Gastrocnemius medialis (tissue), 4 donors: ENCODE measurements around the gene ENTPD7. TPM values are rescaled to one million over a fixed set of nuclear protein-coding genes. Genes with fewer than 3 reads are reported as not detected.
"Not testable (repeated sequence)": the region's sequence is repeated elsewhere in the genome, so short reads cannot be mapped to it uniquely, and the experiment has no call there.

Source experiments
- ATAC-seq, 2 donors: fragments of 150-250 bp; one replicate each; pipeline ENCODE4 v1.9.1; 2016
- DNase-seq, 2 donors: peaks; one replicate each; pipeline ENCODE4 v3.0.0-alpha.2; 2019
- H3K27ac ChIP-seq, 4 donors: fragments of 200-600 bp; sonication (generic); 1 replicate in 1 of 4; 2 replicates in 3 of 4; pipeline ENCODE4 v1.5.1; 2016 to 2018; ENCODE audit warnings: mild to moderate bottlenecking in 2 of 4, moderate library complexity in 1 of 4
- H3K27me3 ChIP-seq, 3 donors: fragments of 200-600 bp; sonication (generic) in 2 of 3; 1 replicate in 1 of 3; 2 replicates in 2 of 3; pipeline versions ENCODE4 v1.5.1 to v1.6.0; 2016 to 2019; ENCODE audit warnings: mild to moderate bottlenecking in 1 of 3, moderate library complexity in 1 of 3
- H3K36me3 ChIP-seq, 2 donors: fragments of 200-600 bp; sonication (generic) in 1 of 2; one replicate each; pipeline ENCODE4 v1.5.1; 2017 to 2018
- H3K4me1 ChIP-seq, 2 donors: fragments of 200-600 bp; sonication (generic) in 1 of 2; one replicate each; pipeline ENCODE4 v1.5.1; 2016 to 2017; ENCODE audit warnings: mild to moderate bottlenecking in 2 of 2
- H3K4me3 ChIP-seq, 4 donors: fragments of 200-600 bp; sonication (generic) in 3 of 4; 1 replicate in 1 of 4; 2 replicates in 3 of 4; pipeline ENCODE4 v1.5.1; 2016 to 2019; ENCODE audit warnings: mild to moderate bottlenecking in 2 of 4
- H3K9me3 ChIP-seq, 3 donors: fragments of 200-600 bp; sonication (generic) in 2 of 3; 1 replicate in 1 of 3; 2 replicates in 2 of 3; pipeline ENCODE4 v1.5.1; 2016 to 2019
- CTCF ChIP-seq, 5 experiments: fragments of 450-650 bp in 3 of 5; fragments of 200-600 bp in 2 of 5; sonication (generic) in 2 of 5; IDR thresholded peaks in 4 of 5; conservative IDR thresholded peaks in 1 of 5; 1 replicate in 4 of 5; 2 replicates in 1 of 5; pipeline ENCODE4 v1.5.1; 2016 to 2019; ENCODE audit warnings: antibody characterized with exemption in 5 of 5, mild to moderate bottlenecking in 3 of 5, moderate library complexity in 3 of 5
- POLR2A ChIP-seq, 2 donors: fragments of 450-650 bp; IDR thresholded peaks; one replicate each; pipeline ENCODE4 v1.6.1; 2017; ENCODE audit warnings: antibody characterized with exemption in 2 of 2, mild to moderate bottlenecking in 2 of 2, moderate library complexity in 2 of 2
- in situ Hi-C, 4 donors: fragments of 200-750 bp; cut with MboI; loops; one replicate each; pipeline versions ENCODE4 v1.15.0 to v1.8.0; 2017; ENCODE audit warnings: low sequenced_read_pairs in 4 of 4
- intact Hi-C: fragments of 100-400 bp; cut with DNase I; formaldehyde crosslinking; loops from one replicate; pipeline ENCODE4 v1.15.1; 2023; ENCODE audit warnings: low total_unique reads
- total RNA-seq, 4 donors: library from RNA; depleted of rRNA; stranded (reverse); fragments of >200 nt; gene quantifications; one replicate each; pipeline versions ENCODE4 v1.1.0 to v1.2.3, GENCODE V29; 2016

ENTPD7 gene
- total RNA-seq, 4 donors from 2014 or later, result 0.32 to 1.1 (median 0.76) TPM

DNA sequence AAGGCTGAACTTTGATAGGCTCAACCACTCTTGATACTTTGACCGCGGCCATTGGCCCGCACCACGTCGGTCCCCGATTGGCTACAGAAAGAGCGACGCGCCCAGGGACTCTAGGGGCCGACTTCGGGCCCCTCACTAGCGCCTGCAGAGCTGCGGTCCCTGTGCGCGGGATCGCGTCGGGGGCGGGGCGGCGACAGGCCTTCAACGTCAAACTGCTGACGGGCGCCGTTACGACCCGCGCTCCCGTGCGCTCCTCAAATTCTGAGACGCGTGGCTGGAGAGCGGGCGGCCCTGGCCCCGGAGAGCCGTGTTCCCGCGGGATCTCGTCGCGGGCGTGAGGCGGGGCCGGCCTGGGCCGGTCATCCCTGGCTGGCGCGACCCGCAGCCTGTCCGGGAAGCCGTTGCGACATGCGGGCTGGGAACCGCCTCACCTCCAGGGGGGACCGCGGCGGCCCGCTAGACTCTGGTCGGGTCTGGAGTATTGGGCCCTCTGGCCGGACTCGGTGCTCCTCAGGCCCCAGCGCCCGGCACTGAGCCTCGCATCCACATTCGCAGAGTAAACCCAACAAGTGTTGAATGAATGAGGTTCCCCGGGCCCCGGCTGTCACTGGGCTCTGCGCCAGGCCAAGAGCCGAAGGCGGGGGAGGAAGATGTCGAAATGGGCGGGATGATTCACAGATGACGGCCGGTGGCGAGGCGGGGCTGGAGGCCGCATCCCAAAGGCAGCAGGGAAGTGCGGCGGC lies 38.4 kb upstream of the ENTPD7 start:
- peak; percentile 70 to 89 for ATAC-seq
- in situ Hi-C loops, result no loop called here
- Histone ChIP-seq H3K36me3 (no peaks in the 10 kb centered on the region), H3K27me3 (no peaks in the 10 kb centered on the region), H3K4me3 (peak overlapping the region; percentile 71 to 81 (median 75)), H3K27ac (peak overlapping the region; percentile 91 to 97 (median 96)), H3K9me3 (no peaks in the 10 kb centered on the region), H3K4me1 (peaks cover 37 to 39% of the 10 kb centered on the region in 2 donors)
- TF ChIP-seq POLR2A (IDR thresholded peaks at IDR 0.05) (peak; percentile 54 to 89), CTCF (IDR thresholded peaks at IDR 0.05 in 4 of 5, conservative IDR thresholded peaks at IDR 0.05 in 1 of 5) (peak in 3 of 5 experiments; percentile 18 to 20 (median 19))
- DNase-seq, result peak; percentile 86 to 91
- intact Hi-C loops, result loop anchor here (1.0 to 10.0 kb wide), 4 partner anchors 38 to 1294 kb away; partner anchors contain the start of genes COX15, CUTC, ENTPD7 and GOT1

- in situ Hi-C loops, result no loop called here
- Histone ChIP-seq H3K4me1 (peaks cover 30 to 35% of the 10 kb centered on the region in 2 donors), H3K4me3 (peak overlapping the region; percentile 71 to 81 (median 75)), H3K27ac (peak overlapping the region; percentile 91 to 97 (median 96)), H3K27me3 (no peaks in the 10 kb centered on the region), H3K36me3 (no peaks in the 10 kb centered on the region), H3K9me3 (no peaks in the 10 kb centered on the region)
- intact Hi-C loops, result loop anchor here (1.0 to 10.0 kb wide), 4 partner anchors 38 to 1293 kb away; partner anchors contain the start of genes COX15, CUTC, ENTPD7 and GOT1
- peak; percentile 13 to 23 for ATAC-seq
- TF ChIP-seq POLR2A (IDR thresholded peaks at IDR 0.05) (peak in 1 of 2 donors; percentile 74), CTCF (IDR thresholded peaks at IDR 0.05 in 4 of 5, conservative IDR thresholded peaks at IDR 0.05 in 1 of 5) (no peak)
- no peak for DNase-seq
These were observed 37.7 kb upstream of the ENTPD7 start for GRCh38 chr10:99621454-99622251.

DNA sequence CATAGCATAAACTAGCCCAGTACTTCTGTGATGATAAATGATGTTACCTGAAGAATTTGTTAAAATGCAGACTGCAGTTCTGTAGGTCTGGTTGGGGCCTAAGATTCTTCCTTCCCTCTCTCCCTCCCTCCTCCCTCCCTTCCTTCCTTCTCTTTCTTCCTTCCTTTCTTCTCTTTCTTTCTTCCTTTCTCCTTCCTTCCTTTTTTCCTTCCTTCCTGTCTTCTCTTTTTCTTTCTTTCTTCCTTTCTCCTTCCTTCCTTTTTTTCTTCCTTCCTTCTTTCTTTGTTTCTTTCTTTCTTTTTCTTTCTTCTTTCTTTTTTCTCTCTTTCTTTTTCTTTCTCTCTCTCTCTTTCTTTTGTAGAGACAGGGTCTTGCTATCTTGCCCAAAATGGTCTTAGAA lies 35.4 kb upstream of the ENTPD7 start:
- in situ Hi-C loops, result no loop called here
- no peak for ATAC-seq
- H3K4me3 ChIP-seq, result no peak overlapping the region
- TF ChIP-seq CTCF (IDR thresholded peaks at IDR 0.05 in 4 of 5, conservative IDR thresholded peaks at IDR 0.05 in 1 of 5) (no peak), POLR2A (IDR thresholded peaks at IDR 0.05) (no peak)
- H3K4me1 ChIP-seq, result peaks cover 7 to 12% of the 10 kb centered on the region in 2 donors
- H3K27ac ChIP-seq, result no peak overlapping the region
- H3K27me3 ChIP-seq, result no peaks in the 10 kb centered on the region
- intact Hi-C loops, result loop anchor here (5.0 to 10.0 kb wide), 2 partner anchors 108 to 1291 kb away; partner anchors contain the start of genes COX15, CUTC and SLF2
- no peak for DNase-seq
- no peaks in the 10 kb centered on the region for H3K9me3 ChIP-seq
- no peaks in the 10 kb centered on the region for H3K36me3 ChIP-seq

DNA sequence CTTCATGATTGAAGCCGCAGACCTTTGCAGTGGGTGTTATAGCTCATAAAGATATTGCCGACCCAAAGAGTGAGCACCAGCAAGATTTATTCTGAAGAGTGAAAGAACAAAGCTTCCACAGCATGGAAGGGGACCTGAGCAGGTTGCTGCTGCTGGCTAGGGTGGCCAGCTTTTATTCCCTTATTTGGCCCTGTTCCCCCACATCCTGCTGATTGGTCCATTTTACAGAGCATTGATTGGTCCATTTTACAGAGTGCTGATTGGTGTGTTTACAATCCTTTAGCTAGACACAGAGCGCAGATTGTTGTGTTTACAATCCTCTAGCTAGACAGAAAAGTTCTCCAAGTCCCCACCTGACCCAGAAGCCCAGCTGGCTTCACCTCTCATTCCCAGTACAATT lies 34.2 kb upstream of the ENTPD7 start:
- H3K4me3 ChIP-seq, DNase-seq, H3K27me3 ChIP-seq, H3K9me3 ChIP-seq, in situ Hi-C loops, H3K36me3 ChIP-seq, H3K4me1 ChIP-seq, H3K27ac ChIP-seq, ATAC-seq: not testable (repeated sequence)
- intact Hi-C loops, result loop anchor here (10.0 kb wide), 1 partner anchor 1290 kb away; the partner anchor contains the start of gene SLF2
